Ishikawa (cell line): ENCODE data around the gene FBLN1.

Experiments
- CEBPB ChIP-seq: IDR thresholded peaks from 2 replicates; pipeline ENCODE4 v1.6.1; 2012
- CREB1 ChIP-seq: IDR thresholded peaks from 2 replicates; pipeline ENCODE4 v1.6.1; 2012; ENCODE audit warnings: low read depth
- EGR1 ChIP-seq: IDR thresholded peaks from 2 replicates; pipeline ENCODE4 v1.6.1; 2012
- EP300 ChIP-seq: IDR thresholded peaks from 2 replicates; pipeline ENCODE4 v1.6.1; 2012; ENCODE audit warnings: borderline replicate concordance
- FOXM1 ChIP-seq: IDR thresholded peaks from 2 replicates; pipeline ENCODE4 v1.6.1; 2012; ENCODE audit warnings: low read depth, borderline replicate concordance
- MAX ChIP-seq: IDR thresholded peaks from 2 replicates; pipeline ENCODE4 v1.6.1; 2012
- NFIC ChIP-seq: IDR thresholded peaks from 2 replicates; pipeline ENCODE4 v1.6.1; 2012
- RAD21 ChIP-seq: IDR thresholded peaks from 2 replicates; pipeline ENCODE4 v1.6.1; 2012; ENCODE audit warnings: low read depth
- REST ChIP-seq: IDR thresholded peaks from 2 replicates; pipeline ENCODE4 v1.6.1; 2012; ENCODE audit warnings: low read depth, mild to moderate bottlenecking
- TAF1 ChIP-seq: IDR thresholded peaks from 2 replicates; pipeline ENCODE4 v1.6.1; 2012; ENCODE audit warnings: low read depth, mild to moderate bottlenecking
- TCF12 ChIP-seq: IDR thresholded peaks from 2 replicates; pipeline ENCODE4 v1.6.1; 2012; ENCODE audit warnings: low read depth
- TEAD4 ChIP-seq: IDR thresholded peaks from 2 replicates; pipeline ENCODE4 v1.6.1; 2012
- USF1 ChIP-seq: IDR thresholded peaks from 2 replicates; pipeline ENCODE4 v1.6.1; 2012
- YY1 ChIP-seq: IDR thresholded peaks from 2 replicates; pipeline ENCODE4 v1.6.1; 2012; ENCODE audit warnings: low read depth
- ZBTB7A ChIP-seq: IDR thresholded peaks from 2 replicates; pipeline ENCODE4 v1.6.1; 2012; ENCODE audit warnings: low read depth

The FBLN1 gene

GRCh38 chr22:45460288-45461109 lies 42.2 kb upstream of the FBLN1 start:
- no peak for TF ChIP-seq TCF12
- no peak for TF ChIP-seq CEBPB
- no peak for TF ChIP-seq RAD21
- TF ChIP-seq EGR1: no peak
- TF ChIP-seq FOXM1: no peak

- TF ChIP-seq CREB1: no peak
- TF ChIP-seq RAD21: no peak
- no peak for TF ChIP-seq YY1
- no peak for TF ChIP-seq USF1
- no peak for TF ChIP-seq MAX
- no peak for TF ChIP-seq CEBPB
- TF ChIP-seq ZBTB7A: no peak
- TF ChIP-seq FOXM1: no peak
- TF ChIP-seq EGR1: no peak
- TF ChIP-seq TEAD4: no peak
Measured at GRCh38 chr22:45462034-45462655, 40.5 kb upstream of the FBLN1 start.

GRCh38 chr22:45465633-45466032 lies 37.0 kb upstream of the FBLN1 start:
- TF ChIP-seq NFIC (no peak), EP300 (no peak), TEAD4 (no peak), RAD21 (no peak), YY1 (no peak), MAX (no peak), ZBTB7A (no peak), CEBPB (no peak), USF1 (no peak)

GRCh38 chr22:45468872-45469271 lies 33.8 kb upstream of the FBLN1 start:
- TF ChIP-seq TCF12 (no peak), NFIC (no peak), ZBTB7A (no peak), USF1 (no peak), YY1 (no peak), RAD21 (no peak), FOXM1 (no peak), CREB1 (no peak), EP300 (no peak), EGR1 (no peak), REST (no peak), CEBPB (no peak), TAF1 (no peak), MAX (no peak), TEAD4 (no peak)

GRCh38 chr22:45469281-45470073 lies 33.2 kb upstream of the FBLN1 start:
- TF ChIP-seq RAD21: no peak
- TF ChIP-seq TEAD4: no peak
- no peak for TF ChIP-seq CEBPB
- TF ChIP-seq YY1: no peak
- no peak for TF ChIP-seq ZBTB7A
- no peak for TF ChIP-seq TAF1
- no peak for TF ChIP-seq MAX
- no peak for TF ChIP-seq CREB1
- TF ChIP-seq EP300: no peak
- TF ChIP-seq TCF12: no peak
- no peak for TF ChIP-seq EGR1
